Measurements from ENCODE around the gene B3GNT5. TPM values are rescaled to one million over a fixed set of nuclear protein-coding genes. Genes with fewer than 3 reads are reported as not detected.

B3GNT5 gene, protein sequence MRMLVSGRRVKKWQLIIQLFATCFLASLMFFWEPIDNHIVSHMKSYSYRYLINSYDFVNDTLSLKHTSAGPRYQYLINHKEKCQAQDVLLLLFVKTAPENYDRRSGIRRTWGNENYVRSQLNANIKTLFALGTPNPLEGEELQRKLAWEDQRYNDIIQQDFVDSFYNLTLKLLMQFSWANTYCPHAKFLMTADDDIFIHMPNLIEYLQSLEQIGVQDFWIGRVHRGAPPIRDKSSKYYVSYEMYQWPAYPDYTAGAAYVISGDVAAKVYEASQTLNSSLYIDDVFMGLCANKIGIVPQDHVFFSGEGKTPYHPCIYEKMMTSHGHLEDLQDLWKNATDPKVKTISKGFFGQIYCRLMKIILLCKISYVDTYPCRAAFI
- 21.7 and 25.2 TPM in 2 replicates for total RNA-seq

DNA sequence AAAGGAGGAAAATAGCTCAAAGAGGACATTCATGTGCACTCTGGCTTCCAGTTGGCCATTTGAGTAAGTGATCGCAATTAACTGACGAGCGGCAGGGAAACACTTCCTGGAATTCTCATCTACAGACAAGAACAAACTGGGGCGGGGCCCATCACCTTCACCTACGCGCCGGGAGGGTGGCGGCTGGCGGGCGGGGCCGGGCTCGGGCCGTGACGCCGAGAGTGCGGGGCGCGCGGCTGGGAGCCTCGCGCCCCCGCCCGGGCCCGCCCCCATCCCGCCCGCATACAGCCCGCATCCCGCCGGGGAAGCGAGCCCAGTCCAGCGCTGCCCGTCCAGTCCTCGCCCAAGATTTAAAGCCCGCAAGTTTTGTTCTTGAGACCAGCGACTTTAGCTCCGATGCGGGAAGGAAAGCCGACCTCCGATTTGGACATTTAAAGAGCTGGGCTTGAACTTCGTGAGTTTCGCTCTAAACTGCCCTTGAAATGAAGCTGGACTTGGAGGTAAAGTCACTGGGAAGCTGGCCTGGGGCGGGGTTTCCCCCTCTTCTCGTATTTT is at the start of gene B3GNT5:
Gene B3GNT5, plus strand, starts transcription at position 281 of the 555 bp plus-strand sequence. CDS start 16,546 bp downstream, outside the sequence.
- DNase-seq (ENCODE audit: low read depth), result peak; percentile 53

DNA sequence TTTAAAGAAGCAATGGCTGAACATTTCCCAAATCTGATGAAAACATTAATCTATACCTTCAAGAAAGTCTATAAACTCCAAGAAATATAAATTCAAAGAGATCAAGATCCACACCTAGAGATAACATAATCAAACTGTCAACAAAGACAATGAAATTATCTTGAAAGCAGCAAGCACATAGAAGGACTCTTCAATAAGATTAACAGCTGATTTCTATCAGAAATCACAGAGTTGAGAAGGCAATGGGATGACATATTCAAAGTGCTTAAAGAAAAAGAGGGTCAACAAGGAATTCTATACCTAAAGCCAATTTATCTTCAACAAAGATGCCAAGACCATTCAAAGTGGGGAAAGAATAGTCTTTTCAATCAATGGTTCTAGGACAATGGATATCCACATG is 49.4 kb upstream of the B3GNT5 start:
- DNase-seq (ENCODE audit: low read depth), result no peak

DNA sequence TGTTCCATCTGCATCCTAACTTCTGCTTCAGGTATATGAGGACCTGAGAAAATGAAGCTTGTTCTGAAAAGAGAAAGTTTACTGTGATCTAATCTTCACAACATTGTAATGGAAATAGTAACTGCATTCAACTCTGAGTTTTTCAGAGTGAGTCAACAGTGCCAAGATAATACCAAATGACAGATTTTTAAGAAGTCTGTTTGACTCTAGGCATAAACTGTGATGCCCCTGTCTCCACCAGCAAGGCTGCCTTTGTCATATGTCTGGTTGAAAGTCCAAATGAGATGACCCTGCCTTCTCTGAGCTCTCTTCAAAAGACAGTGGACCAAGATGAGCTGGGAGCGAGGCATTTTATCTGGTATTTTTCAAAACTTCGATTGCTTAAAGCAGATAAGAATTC is 44.8 kb upstream of the B3GNT5 start:
- no peak for DNase-seq (ENCODE audit: low read depth)

DNA sequence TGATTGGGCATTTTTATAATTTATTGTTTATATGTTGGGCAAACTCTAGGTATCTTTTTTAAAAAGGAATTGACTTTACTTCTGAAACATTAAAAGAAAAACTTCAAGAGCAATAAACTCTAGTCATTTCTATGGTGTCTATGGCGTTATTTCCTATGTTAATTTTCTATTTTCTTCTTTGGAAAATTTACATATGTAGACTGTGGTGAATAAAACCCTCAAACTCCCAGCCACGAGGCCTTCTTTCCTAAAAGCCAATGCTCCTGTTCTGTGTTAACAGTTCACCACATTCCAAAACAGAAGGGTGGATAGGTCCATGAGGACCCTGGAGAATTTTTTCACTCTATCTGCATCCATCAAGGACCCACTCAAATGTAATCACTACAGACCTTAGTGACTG is 44.3 kb upstream of the B3GNT5 start:
- DNase-seq (ENCODE audit: low read depth), result no peak

DNA sequence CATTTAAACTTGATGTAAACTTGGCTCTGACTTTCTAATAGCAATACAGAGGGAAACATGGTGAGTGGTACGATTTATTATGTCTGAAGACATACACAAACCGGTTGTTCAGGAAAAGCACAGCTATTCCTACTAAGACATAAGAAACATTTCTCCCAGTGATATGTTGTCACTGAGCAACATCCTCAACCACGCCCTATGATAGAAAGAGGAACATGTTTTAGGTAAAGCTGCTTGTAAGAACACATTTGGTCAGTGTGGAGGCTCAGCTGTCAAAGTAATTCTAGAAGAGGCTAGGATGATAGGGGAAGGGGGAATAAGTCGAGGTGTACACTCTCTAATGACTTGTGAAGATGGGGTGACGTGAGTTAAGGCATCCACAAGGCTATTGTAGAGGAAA is 42.7 kb upstream of the B3GNT5 start:
- DNase-seq (ENCODE audit: low read depth), result no peak

DNA sequence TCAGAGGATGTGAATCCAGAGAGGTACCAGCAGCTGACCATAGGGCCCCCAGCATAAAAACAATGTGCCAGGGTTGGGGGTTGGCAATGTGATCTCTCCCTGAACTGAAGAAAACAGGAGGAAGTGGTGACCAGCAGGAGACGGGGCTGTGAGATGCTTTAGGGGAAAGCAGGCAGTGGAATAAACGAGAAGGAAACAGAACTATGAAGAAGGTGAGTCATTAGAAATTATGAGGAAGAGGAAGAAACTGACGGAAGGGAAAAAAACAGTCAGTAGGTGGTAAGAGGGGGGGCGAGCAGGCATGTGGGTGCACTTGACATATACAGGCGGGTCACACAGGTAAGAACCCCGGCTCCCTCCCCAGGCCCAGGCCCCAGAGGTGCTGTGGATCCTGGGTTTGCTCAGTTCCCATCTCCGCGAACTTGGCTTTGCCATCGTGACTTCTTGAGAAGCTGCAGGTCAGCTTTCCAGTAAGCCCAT is 42.2 kb upstream of the B3GNT5 start:
- peak; percentile 8 for DNase-seq (ENCODE audit: low read depth)

DNA sequence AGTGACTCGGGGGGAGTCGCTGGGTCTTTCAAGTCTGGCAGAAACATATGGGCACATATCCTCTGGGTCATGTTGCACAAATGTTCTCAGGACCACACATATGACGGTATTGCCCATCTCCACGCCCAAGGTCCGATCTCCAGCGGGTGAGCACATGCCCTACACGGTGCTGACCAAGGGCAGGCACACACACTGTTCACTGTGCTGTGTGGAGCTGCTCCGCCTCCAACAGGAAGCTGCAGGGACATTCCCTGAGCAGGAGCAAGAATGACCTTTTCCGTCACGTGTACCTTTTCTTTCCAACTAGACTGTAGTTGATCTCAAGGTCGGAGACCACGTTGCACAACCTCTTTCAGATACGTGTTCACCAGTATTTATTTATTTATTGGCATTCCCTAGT is 41.7 kb upstream of the B3GNT5 start:
- DNase-seq (ENCODE audit: low read depth), result no peak

DNA sequence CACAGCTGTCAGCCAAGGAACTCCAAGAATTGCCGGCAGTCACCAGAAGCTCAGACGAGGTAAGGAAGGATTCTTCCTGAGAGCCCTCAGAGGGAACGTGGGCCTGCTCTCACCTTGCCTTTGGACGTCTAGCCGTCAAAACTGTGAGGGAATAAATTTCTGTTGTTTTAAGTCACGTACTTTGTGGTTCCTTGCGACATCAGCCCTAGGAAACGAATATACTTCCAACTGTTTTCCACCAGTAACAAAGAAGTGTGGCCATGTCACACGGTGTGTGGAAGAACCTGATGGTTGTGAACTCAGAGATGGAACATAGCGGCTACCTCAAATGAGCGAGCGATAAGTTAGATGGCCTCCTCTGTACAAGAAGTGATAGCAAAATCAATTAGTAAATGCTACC is 41.0 kb upstream of the B3GNT5 start:
- DNase-seq (ENCODE audit: low read depth), result no peak

DNA sequence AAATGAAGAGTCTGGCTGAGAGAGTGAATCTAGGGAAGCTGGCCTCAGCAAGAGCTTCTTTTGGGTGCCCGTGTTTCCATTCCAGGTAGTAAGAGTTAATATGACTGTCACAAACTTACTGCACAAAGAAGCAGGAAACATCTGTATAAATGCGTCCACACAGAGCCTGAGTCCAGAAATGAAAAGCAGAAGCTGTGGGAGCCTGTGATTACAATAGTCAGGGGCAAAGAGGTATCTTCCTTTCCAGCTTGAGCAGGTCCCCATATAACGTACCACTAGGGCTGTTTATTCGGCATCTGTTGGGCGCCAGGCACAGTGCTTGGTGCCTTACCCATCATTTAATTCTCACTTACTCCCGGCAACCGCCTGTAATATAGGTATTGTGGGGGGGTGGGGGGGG is 40.5 kb upstream of the B3GNT5 start:
- DNase-seq (ENCODE audit: low read depth), result no peak

DNA sequence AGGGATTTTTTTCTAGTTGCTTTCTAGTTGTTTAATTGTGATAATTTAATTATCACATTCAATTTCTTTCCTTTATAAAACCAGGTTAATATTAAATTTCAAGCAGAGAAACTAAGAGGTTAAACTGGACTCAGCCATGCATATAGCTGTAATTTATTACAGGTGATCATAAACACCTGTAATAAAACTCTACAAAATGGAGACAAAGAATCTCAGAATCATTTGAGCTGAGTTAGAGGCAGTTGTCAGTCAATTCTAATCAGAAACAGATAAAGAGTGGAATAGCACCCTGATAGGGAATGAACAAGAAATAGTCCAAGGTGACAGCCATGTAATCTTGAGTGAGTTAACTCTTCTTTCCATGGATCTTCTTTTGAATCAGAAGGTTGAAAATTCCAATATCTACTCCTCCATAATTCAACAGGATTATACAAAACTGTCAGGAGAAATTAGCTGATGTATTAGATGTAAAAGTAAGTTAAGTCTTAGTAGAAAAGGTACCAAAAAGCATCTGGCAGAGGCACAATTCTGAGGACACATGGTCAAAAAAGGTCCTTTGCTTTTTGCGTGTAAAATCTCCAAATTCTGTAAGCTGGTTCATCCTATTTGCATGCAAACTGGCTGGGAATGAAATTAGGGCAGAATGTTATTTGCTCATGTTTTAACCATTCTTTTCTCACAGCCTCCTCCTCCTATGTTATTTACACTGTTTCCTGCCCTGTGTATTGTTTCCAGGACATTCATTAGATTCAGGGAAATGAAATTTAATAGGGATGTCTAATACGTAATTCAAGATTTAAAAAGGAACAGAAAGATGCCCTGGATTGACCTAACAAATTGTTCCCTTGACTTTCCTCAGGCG is 39.4 kb upstream of the B3GNT5 start:
- DNase-seq (ENCODE audit: low read depth), result no peak

DNA sequence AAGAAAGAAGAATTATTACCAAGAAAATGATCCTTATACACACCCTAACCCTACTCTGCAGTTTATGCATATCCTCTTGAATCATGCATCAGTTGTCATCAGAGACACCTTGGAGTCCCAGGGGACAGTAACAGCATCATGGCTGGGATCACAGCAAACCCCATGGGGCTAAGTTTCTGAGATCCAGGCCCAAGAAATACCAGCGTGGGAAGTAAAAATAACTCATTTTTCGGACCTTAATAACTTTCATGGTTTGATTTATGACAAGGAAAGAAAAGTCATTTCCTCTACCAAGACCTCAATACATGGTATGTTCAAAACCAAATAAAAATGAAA is 38.8 kb upstream of the B3GNT5 start:
- DNase-seq (ENCODE audit: low read depth), result no peak

DNA sequence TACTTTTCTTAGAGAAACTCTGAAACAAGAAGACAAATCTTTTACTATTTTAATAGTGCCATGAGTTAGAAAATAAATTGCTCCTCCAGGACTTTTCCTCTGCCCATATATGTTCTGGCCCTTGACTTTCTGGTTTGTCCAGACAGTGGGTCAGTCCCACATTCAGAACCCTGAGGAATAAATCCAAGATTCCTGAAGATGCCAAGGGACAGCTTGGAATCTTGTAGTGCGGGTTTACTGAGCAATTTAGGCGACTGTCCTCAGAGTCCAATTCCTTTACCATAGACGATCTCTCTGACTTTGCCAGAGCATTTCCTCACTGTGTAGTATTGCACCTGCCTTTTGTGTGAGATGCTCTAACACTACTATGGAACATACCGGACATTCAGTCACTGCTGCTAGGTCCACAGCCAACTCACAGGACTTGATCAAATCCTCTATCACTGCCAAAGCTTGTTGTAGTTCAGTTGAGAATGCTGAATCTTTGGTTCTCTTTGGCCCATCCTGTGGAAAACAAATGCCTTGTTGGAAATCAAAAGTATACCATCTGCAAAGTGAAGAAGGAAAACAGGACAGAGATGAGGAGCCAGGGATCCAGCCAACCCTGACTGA is 37.4 kb upstream of the B3GNT5 start:
- DNase-seq (ENCODE audit: low read depth), result no peak

DNA sequence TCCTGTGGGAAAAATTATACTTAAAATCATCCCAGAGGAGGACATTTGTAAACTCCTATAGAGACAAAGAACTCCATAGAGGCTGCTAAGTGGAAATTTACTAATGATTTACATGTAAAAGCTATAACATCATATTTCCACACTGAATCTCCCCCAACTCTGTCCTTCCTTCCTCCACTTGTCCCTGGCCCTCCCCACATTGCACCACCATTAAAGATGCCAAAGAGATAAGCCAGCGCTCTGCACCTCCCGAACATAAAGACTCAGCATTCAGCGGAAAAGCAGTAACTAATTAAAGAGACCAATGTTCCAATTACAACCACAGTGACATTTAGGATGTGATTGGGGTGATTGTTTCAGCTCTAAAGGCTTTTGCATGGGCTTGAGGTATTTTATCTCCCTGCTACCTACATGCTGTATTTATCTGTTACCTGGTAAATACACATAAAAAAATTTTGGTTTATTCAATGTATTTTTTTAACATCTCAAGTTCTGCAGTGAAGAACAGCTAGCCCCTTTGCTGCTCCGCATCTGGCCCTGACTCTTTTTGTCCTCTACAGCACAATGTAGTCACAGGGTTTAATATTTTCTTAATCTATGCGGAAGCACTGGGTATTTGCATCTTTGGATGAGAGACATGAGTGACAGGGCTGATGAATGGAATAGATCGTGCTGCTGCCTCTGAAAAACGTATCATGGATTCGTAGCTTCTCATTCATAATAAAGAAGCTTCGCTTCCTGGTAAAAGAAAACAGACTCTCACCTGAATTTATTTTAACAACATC is 35.3 kb upstream of the B3GNT5 start:
- no peak for DNase-seq (ENCODE audit: low read depth)

DNA sequence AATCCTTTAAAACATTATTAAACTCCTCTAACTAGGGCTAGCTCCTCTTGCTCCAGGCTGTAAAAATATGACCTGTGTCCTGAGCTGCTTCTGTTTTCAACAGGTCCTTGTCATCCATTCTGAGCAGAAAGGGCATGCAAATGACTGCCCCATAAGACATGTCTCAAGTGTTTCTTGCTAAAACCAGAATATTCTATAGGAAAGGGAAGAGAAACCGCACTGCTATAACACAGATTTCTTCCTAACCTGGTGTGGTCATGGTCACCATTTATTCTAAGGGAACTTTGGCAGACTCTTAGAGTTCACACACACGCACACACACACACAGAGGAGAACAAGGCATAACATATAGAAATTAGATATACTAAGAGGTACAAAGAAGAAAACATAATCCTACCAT is 34.2 kb upstream of the B3GNT5 start:
- no peak for DNase-seq (ENCODE audit: low read depth)

DNA sequence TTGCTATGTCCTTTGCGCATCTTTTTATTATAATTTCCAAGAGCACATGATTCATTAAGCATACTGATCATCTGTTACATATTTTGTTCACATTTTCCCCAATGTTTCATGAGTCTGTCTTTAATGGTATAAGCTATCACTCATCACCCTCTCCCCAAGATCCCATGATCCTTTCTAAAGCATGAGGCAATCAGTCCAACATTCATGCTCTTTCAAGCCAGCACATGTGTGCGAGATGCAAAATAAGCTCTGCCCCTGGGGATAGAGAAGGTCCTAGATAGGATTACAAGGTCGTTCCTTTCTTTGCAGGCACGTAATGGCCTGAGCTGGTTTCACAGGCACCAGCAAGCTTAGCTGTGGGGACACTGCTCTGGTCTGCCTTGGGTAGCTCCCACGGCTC is 32.2 kb upstream of the B3GNT5 start:
- no peak for DNase-seq (ENCODE audit: low read depth)

DNA sequence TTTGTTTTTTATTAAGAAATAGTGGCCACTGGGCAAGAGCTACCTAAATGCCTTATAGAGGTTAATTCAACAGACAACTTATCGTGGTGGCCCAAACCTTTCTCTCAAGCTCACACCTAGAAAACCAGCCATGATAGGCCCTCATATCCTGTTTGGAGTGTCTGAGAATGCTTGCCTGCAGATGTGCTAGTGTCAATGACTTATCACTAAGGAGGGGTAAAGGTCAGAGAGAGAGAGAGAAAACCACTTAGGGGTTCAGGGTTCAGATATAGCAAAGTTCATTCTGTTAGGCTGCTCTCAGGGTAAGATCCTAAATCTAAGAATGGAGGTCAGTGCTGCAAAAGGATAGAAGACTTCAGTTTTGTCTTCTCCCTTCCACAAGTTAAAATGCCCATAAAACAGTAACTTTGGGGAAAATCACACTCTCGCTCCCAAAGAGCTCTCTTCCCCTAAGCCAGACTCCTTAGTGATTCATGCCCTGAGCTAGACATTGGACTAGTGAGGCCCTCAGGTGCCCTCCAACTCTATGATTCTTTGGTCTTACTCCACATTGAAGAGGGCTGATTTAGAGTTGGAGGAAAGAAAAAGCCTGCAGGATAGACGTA is 30.3 kb upstream of the B3GNT5 start:
- DNase-seq (ENCODE audit: low read depth), result no peak

DNA sequence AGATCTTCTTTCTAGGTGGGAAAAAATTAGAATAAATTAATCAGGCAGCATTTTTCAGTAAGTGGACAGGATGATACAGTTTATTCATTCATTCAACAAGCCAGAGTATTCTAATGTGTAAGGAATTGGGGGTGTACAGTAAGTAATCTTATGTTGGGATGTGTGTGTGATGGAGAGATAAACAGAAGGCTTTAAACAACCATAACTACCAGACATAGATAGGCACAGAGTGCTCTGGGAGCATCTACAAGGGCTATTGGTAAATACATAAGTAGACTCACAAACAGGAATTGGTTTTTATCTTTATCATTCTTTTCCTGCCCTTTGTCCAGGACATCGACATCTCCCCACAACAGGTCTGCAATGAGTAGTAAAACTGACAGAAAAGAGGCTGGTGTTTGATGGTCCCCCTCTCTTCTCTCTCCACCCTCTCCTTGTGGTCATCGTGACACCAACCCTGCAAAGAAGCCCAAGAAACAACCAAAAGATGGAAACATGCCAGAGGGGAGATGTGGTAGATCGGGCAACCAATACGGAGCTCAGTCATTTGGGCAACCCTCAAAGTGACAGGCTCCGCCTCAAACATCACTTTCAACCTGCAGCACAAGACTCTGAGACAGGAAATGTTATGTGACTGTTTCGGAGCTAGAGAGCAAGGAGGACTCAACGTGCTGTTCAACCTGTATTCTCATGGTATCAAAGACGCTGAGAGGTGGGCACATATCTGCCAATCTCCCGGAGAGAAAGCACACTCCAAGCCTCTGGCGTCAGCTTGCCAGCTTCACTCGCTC is 28.7 kb upstream of the B3GNT5 start:
- DNase-seq (ENCODE audit: low read depth), result no peak

DNA sequence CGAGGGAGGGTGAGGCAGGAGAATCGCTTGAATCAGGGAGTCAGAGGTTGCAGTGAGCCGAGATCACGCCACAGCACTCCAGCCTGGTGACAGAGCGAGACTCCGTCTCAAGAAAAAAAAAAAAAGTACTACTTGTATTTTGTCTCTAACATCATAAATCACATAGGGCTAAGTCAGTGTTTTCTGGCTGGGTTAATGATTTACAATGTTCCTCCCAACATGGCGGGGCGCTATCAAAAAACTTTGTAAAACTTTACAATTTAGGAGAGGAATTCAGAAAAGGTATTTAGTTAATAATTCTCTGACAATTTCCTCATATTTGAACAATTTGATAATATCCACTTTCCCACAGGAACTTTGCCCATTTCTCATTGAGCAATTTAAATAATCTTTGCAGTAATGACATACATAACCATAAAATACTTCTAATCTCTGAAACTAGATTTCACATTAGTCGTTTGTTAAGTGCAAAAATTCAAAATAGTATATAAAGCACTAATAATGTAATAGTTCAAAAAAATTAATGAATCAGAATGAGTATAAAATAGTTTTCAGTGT is 26.6 kb upstream of the B3GNT5 start:
- DNase-seq (ENCODE audit: low read depth), result peak; percentile 15

DNA sequence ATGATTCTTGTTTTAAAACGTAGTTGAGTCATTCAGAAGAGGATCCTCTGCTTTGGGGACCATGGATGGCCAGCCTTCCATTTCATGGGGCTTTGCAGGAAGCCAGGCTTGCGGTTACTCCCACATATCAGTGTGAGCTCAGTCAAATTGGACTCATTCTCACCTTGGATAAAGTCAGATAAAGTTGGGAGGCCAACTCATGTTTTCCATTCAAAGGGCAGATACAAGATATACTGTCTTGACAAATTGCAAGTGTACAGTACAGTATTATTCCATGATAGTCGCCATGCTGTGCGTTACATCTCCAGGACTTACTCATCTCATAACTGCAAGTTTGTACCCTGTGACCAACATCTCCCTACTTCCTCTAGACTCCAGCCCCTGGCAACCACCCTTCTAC is 25.5 kb upstream of the B3GNT5 start:
- DNase-seq (ENCODE audit: low read depth), result no peak

DNA sequence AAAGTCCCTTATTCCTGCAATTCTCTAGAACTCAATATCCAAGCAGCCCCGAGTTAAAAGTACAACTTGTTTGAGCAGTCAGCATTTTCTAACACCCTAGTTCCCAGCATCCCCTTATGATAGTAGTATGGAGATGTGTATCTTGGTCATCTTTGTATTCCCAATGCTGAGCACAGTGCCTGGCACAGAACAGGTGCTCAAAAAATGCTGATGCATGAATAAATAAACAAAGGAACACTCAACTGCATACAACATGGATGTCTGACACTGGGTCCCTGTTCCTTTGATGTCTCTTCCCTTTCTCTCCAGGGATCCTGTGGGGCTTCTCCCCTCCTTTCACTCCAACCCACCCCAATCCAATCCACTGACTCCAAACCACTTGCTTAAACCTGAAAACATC is 23.9 kb upstream of the B3GNT5 start:
- no peak for DNase-seq (ENCODE audit: low read depth)
